LNCaP clone FGC (cell line): Measurements from ENCODE around the gene IWS1.
"Not testable (repeated sequence)": the region's sequence is repeated elsewhere in the genome, so short reads cannot be mapped to it uniquely, and the experiment has no call there.

ENCODE experiments used
- DNase-seq: peaks from one replicate; pipeline ENCODE4 v3.0.0-alpha.2; 2011; ENCODE audit warnings: low read depth
- H3K4me3 ChIP-seq: 2 replicates; pipeline ENCODE4 v1.5.1; 2011; ENCODE audit warnings: mild to moderate bottlenecking, low read depth, low read length, control low read depth
- CTCF ChIP-seq: IDR thresholded peaks from 2 replicates; pipeline ENCODE4 v1.5.1; 2012; ENCODE audit warnings: mild to moderate bottlenecking; ENCODE audit not compliant: control insufficient read depth, insufficient read depth; ENCODE audit errors: extremely low read depth

IWS1 gene

GRCh38 chr2:127551221-127551930 lies 25.1 kb upstream of the IWS1 start:
- H3K4me3 ChIP-seq: no peak overlapping the region
- TF ChIP-seq CTCF: no peak
- no peak for DNase-seq

- H3K4me3 ChIP-seq: no peak overlapping the region
- TF ChIP-seq CTCF: no peak
- DNase-seq: no peak
These were observed 20.5 kb upstream of the IWS1 start for GRCh38 chr2:127546797-127547196.

GRCh38 chr2:127545796-127546195 lies 19.5 kb upstream of the IWS1 start:
- DNase-seq: no peak
- TF ChIP-seq CTCF: no peak
- no peak overlapping the region for H3K4me3 ChIP-seq

- H3K4me3 ChIP-seq: no peak overlapping the region
- no peak for TF ChIP-seq CTCF
- DNase-seq: no peak
These were observed 18.9 kb upstream of the IWS1 start for GRCh38 chr2:127545189-127545588.

- not testable (repeated sequence) for H3K4me3 ChIP-seq, DNase-seq
These were observed 16.8 kb upstream of the IWS1 start for GRCh38 chr2:127543013-127543501.

- no peak for DNase-seq
- TF ChIP-seq CTCF: no peak
- no peak overlapping the region for H3K4me3 ChIP-seq
These were observed 15.9 kb upstream of the IWS1 start for GRCh38 chr2:127542231-127542630.

- no peak overlapping the region for H3K4me3 ChIP-seq
- DNase-seq: no peak
- TF ChIP-seq CTCF: no peak
These were observed 15.5 kb upstream of the IWS1 start for GRCh38 chr2:127541809-127542208.
